ENCODE measurements around the gene ST6GALNAC3. TPM values are rescaled to one million over a fixed set of nuclear protein-coding genes. Genes with fewer than 3 reads are reported as not detected.

Gene ST6GALNAC3
- total RNA-seq, 4 donors from 2014 or later: 0.79 to 5.3 (median 1.6) TPM

- TF ChIP-seq POLR2AphosphoS5 (IDR thresholded peaks at IDR 0.05): no peak
- no peak for TF ChIP-seq POLR2A (IDR thresholded peaks at IDR 0.05)
- TF ChIP-seq EP300 (IDR thresholded peaks at IDR 0.05): no peak
- no peak for TF ChIP-seq CTCF (IDR thresholded peaks at IDR 0.05)
Measured at GRCh38 chr1:76433526-76433925, 359.0 kb downstream of the ST6GALNAC3 start.

GRCh38 chr1:76443217-76443616 lies 368.7 kb downstream of the ST6GALNAC3 start:
- no peaks in the 10 kb centered on the region for H3K36me3 ChIP-seq
- H3K27ac ChIP-seq: no peak overlapping the region
- no peak overlapping the region for H3K4me3 ChIP-seq
- peaks cover 8% of the 10 kb centered on the region for H3K9me3 ChIP-seq
- no peak for TF ChIP-seq POLR2AphosphoS5 (IDR thresholded peaks at IDR 0.05)
- TF ChIP-seq POLR2A (IDR thresholded peaks at IDR 0.05): no peak
- TF ChIP-seq EP300 (IDR thresholded peaks at IDR 0.05): no peak
- no peak for TF ChIP-seq CTCF (IDR thresholded peaks at IDR 0.05)
- no peaks in the 10 kb centered on the region for H3K27me3 ChIP-seq
- WGBS: 77% methylated on average over 3 of the region's 3 CpGs
- H3K4me1 ChIP-seq: no peaks in the 10 kb centered on the region
- DNase-seq (ENCODE audit: low spot score in 2 of 2): no peak

More at GRCh38 chr1:76433526-76433925, 359.0 kb downstream of the ST6GALNAC3 start:
- no peaks in the 10 kb centered on the region for H3K36me3 ChIP-seq
- no peak for DNase-seq (ENCODE audit: low spot score in 2 of 2)
- no peaks in the 10 kb centered on the region for H3K9me3 ChIP-seq
- no peak overlapping the region for H3K27ac ChIP-seq
- H3K4me1 ChIP-seq: no peaks in the 10 kb centered on the region
- no peak overlapping the region for H3K4me3 ChIP-seq
- no peaks in the 10 kb centered on the region for H3K27me3 ChIP-seq

DNA sequence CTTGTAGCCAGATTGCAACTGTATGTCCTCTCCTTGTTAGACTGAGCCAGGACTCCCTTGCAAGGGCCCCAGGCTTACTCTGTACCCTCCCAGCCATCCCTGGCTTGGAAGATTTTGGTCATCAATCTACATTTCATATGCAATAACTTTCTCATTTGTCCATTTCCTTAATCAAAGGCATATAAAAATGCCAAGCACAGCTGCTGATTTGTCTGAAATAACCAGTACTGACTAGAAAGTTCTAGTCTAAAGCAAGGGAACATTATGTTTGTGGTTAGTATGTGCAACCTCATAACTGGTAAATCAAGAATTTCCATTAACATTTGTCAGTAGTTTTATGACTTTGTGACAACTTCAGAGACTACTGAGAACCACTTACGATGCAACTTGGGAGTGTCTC lies 370.2 kb downstream of the ST6GALNAC3 start:
- H3K27me3 ChIP-seq: no peaks in the 10 kb centered on the region
- no peak for DNase-seq (ENCODE audit: low spot score in 2 of 2)
- WGBS: 22% methylated on average over 1 of the region's 1 CpG
- H3K36me3 ChIP-seq: no peaks in the 10 kb centered on the region
- H3K4me3 ChIP-seq: no peak overlapping the region
- no peaks in the 10 kb centered on the region for H3K4me1 ChIP-seq
- H3K27ac ChIP-seq: no peak overlapping the region
- no peak for TF ChIP-seq EP300 (IDR thresholded peaks at IDR 0.05)
- TF ChIP-seq POLR2AphosphoS5 (IDR thresholded peaks at IDR 0.05): no peak
- TF ChIP-seq CTCF (IDR thresholded peaks at IDR 0.05): no peak
- no peak for TF ChIP-seq POLR2A (IDR thresholded peaks at IDR 0.05)
- peaks cover 8% of the 10 kb centered on the region for H3K9me3 ChIP-seq

- TF ChIP-seq POLR2A (IDR thresholded peaks at IDR 0.05) (no peak), EP300 (IDR thresholded peaks at IDR 0.05) (no peak), POLR2AphosphoS5 (IDR thresholded peaks at IDR 0.05) (no peak), CTCF (IDR thresholded peaks at IDR 0.05) (no peak)
- no peaks in the 10 kb centered on the region for H3K36me3 ChIP-seq
- H3K4me3 ChIP-seq: no peak overlapping the region
- no peaks in the 10 kb centered on the region for H3K27me3 ChIP-seq
- peaks cover 8% of the 10 kb centered on the region for H3K9me3 ChIP-seq
- H3K27ac ChIP-seq: no peak overlapping the region
- DNase-seq (ENCODE audit: low spot score in 2 of 2): no peak
- H3K4me1 ChIP-seq: no peaks in the 10 kb centered on the region
- WGBS: 92% methylated on average over 1 of the region's 1 CpG
Measured at GRCh38 chr1:76450229-76450628, 375.7 kb downstream of the ST6GALNAC3 start.

GRCh38 chr1:76463278-76463677 lies 388.7 kb downstream of the ST6GALNAC3 start:
- H3K36me3 ChIP-seq: no peaks in the 10 kb centered on the region
- no peaks in the 10 kb centered on the region for H3K4me1 ChIP-seq
- WGBS: 65% methylated on average over 3 of the region's 3 CpGs
- no peak overlapping the region for H3K4me3 ChIP-seq
- no peak overlapping the region for H3K27ac ChIP-seq
- TF ChIP-seq EP300 (IDR thresholded peaks at IDR 0.05) (no peak), POLR2AphosphoS5 (IDR thresholded peaks at IDR 0.05) (no peak), CTCF (IDR thresholded peaks at IDR 0.05) (no peak), POLR2A (IDR thresholded peaks at IDR 0.05) (no peak)
- H3K9me3 ChIP-seq: no peaks in the 10 kb centered on the region
- no peak for DNase-seq (ENCODE audit: low spot score in 2 of 2)
- no peaks in the 10 kb centered on the region for H3K27me3 ChIP-seq
